ENCODE measurements around the gene AKAP8L.

DNA sequence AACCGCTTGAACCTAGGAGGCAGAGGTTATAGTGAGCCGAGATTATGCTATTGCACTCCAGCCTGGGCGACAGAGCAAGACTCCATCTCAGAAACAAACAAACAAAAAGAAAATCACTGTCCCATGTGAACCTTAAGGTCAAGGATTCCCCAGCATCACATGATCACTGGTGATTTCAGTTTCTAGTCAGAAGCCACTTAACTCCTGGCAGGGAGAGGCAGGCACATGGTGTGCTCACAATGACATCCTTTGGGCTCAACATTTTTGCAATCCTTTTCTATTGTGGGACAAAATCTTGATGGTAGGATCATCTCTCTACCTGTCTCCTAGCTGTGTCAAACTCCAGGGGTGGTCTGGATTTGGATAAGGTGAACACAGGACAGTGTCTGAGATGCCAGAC, 51.3 kb downstream of the AKAP8L start:
- no peak for TF ChIP-seq TAF1 (IDR thresholded peaks at IDR 0.05; ENCODE audit: low read depth, low read length)
- no peak for TF ChIP-seq POLR2AphosphoS5 (IDR thresholded peaks at IDR 0.05; ENCODE audit: low read depth, low read length)

Measured in GM12891 (cell line).